GM12878 (cell line): ENCODE measurements around the gene HMSD. TPM values are rescaled to one million over a fixed set of nuclear protein-coding genes. Genes with fewer than 3 reads are reported as not detected.

Experiments
- ATAC-seq: fragments of 200-7000 bp; cut with Tn5 transposase; 3 replicates; pipeline ENCODE4 v1.9.1; 2020; ENCODE audit warnings: mild to moderate bottlenecking, moderate library complexity
- BruUV-seq: library from RNA; stranded (reverse); fragments of 400-500 nt; replicated peaks from 2 replicates; lab custom pipeline; 2021; lab: Mats Ljungman, UMichigan
- CTCF ChIA-PET: fragments of 300-600 bp; sonication (Branson Sonifier 250); formaldehyde crosslinking; extraction: SDS; loops from one replicate; lab custom pipeline; 2021; ENCODE audit warnings: inconsistent platforms; lab: Yijun Ruan, JAX
- POLR2A ChIA-PET: fragments of 350-600 bp; formaldehyde crosslinking; extraction: SDS; loops from one replicate; lab custom pipeline; 2021; ENCODE audit warnings: inconsistent platforms; lab: Charles Lee
- RAD21 ChIA-PET: fragments of 300-600 bp; sonication (Branson Sonifier 250); formaldehyde crosslinking; loops from one replicate; lab custom pipeline; 2023; ENCODE audit warnings: antibody characterized with exemption; ENCODE audit not compliant: unreplicated experiment; lab: Charles Lee
- SMC1A ChIA-PET: fragments of 300-600 bp; sonication (Branson Sonifier 250); formaldehyde crosslinking; loops from one replicate; lab custom pipeline; 2023; ENCODE audit not compliant: unreplicated experiment, uncharacterized antibody; lab: Charles Lee
- DNase-seq: peaks from one replicate; pipeline ENCODE4 v3.0.0-alpha.2; 2011; ENCODE audit warnings: low read depth, low spot score
- FAIRE-seq: peaks from 3 replicates; lab custom pipeline; 2011; peaks lifted over from hg19 to GRCh38; lab: Jason Lieb, UNC
- H2AFZ ChIP-seq: 2 replicates; pipeline ENCODE4 v1.6.0; 2011; ENCODE audit warnings: low read depth, low read length, control low read depth; ENCODE audit not compliant: control insufficient read depth
- H3K27ac ChIP-seq: 2 replicates; pipeline ENCODE4 v1.5.1; 2011; ENCODE audit warnings: control low read depth; ENCODE audit not compliant: control insufficient read depth, insufficient read depth
- H3K27me3 ChIP-seq, 2 experiments: replicated peaks in 1 of 2; 2 replicates each; pipeline versions ENCODE4 v1.6.0 to v1.6.1; 2011; ENCODE audit warnings: low read length in 1 of 2; ENCODE audit not compliant: control insufficient read depth in 2 of 2, insufficient read depth in 2 of 2
- H3K36me3 ChIP-seq, 2 experiments: 2 replicates each; pipeline ENCODE4 v1.5.1; 2011; ENCODE audit warnings: low read length in 1 of 2; ENCODE audit not compliant: control insufficient read depth in 2 of 2, insufficient read depth in 2 of 2
- H3K4me1 ChIP-seq: 2 replicates; pipeline ENCODE4 v1.6.1; 2011; ENCODE audit warnings: mild to moderate bottlenecking, low read length, moderate library complexity, mixed read lengths; ENCODE audit not compliant: control insufficient read depth, insufficient read depth
- H3K4me2 ChIP-seq: 2 replicates; pipeline ENCODE4 v1.6.0; 2011; ENCODE audit warnings: control low read depth; ENCODE audit not compliant: control insufficient read depth, insufficient read depth
- H3K4me3 ChIP-seq: fragments of 200-600 bp; sonication (generic); 2 replicates; pipeline ENCODE4 v1.5.1; 2016
- H3K79me2 ChIP-seq: 2 replicates; pipeline ENCODE4 v1.6.0; 2011; ENCODE audit warnings: low read length; ENCODE audit not compliant: control insufficient read depth, insufficient read depth
- H3K9ac ChIP-seq: 2 replicates; pipeline ENCODE4 v1.8.0; 2011; ENCODE audit warnings: low read length, control low read depth, mixed read lengths; ENCODE audit not compliant: control insufficient read depth, insufficient read depth
- H3K9me3 ChIP-seq: replicated peaks from 3 replicates; pipeline ENCODE4 v1.5.1; 2011; ENCODE audit warnings: mild to moderate bottlenecking, low read length; ENCODE audit not compliant: control insufficient read depth, insufficient read depth
- H4K20me1 ChIP-seq: 2 replicates; pipeline ENCODE4 v1.6.0; 2011; ENCODE audit not compliant: control insufficient read depth, insufficient read depth
- CHD1 ChIP-seq: IDR thresholded peaks from 2 replicates; pipeline ENCODE4 v1.6.1; 2012; ENCODE audit warnings: low read depth, low read length, improper control_type of control experiment
- HDAC2 ChIP-seq: fragments of 200-600 bp; sonication (generic); IDR thresholded peaks from 2 replicates; pipeline ENCODE4 v1.6.1; 2017
- IKZF2 ChIP-seq, 2 experiments: fragments of 450-650 bp; IDR thresholded peaks; 2 replicates each; pipeline ENCODE4 v1.6.1; 2017; ENCODE audit warnings: mild to moderate bottlenecking in 2 of 2, moderate library complexity in 2 of 2
- IRF4 ChIP-seq: IDR thresholded peaks from 2 replicates; pipeline ENCODE4 v1.6.1; 2011; ENCODE audit warnings: low read depth, low read length
- KAT2A ChIP-seq: conservative IDR thresholded peaks from 2 replicates; pipeline ENCODE4 v1.6.1; 2011; ENCODE audit warnings: low read depth, low read length; ENCODE audit not compliant: control insufficient read depth
- MEF2B ChIP-seq: fragments of 450-650 bp; IDR thresholded peaks from 2 replicates; pipeline ENCODE4 v1.6.1; 2018; ENCODE audit warnings: mild to moderate bottlenecking, moderate library complexity; ENCODE audit not compliant: partially characterized antibody, poor library complexity, severe bottlenecking
- MTA3 ChIP-seq: IDR thresholded peaks from 2 replicates; pipeline ENCODE4 v1.6.1; 2012; ENCODE audit warnings: low read length, inconsistent platforms, borderline replicate concordance
- NFYA ChIP-seq: IDR thresholded peaks from 2 replicates; pipeline ENCODE4 v1.6.1; 2011; ENCODE audit warnings: low read depth, mild to moderate bottlenecking, low read length, improper control_type of control experiment, borderline replicate concordance
- PML ChIP-seq: IDR thresholded peaks from 2 replicates; pipeline ENCODE4 v1.6.1; 2012; ENCODE audit warnings: low read length, inconsistent platforms
- POU2F2 ChIP-seq: IDR thresholded peaks from 3 replicates; pipeline ENCODE4 v1.6.1; 2011; ENCODE audit warnings: low read depth, mild to moderate bottlenecking, low read length, borderline replicate concordance
- RAD21 ChIP-seq: IDR thresholded peaks from 2 replicates; pipeline ENCODE4 v1.6.1; 2011; ENCODE audit warnings: mild to moderate bottlenecking, low read depth, low read length, moderate library complexity; ENCODE audit not compliant: insufficient read depth
- SIX5 ChIP-seq: IDR thresholded peaks from 2 replicates; pipeline ENCODE4 v1.6.1; 2011; ENCODE audit warnings: mild to moderate bottlenecking, low read depth, low read length, moderate library complexity; ENCODE audit not compliant: severe bottlenecking
- SMC3 ChIP-seq: IDR thresholded peaks from 2 replicates; pipeline ENCODE4 v1.6.1; 2011; ENCODE audit warnings: low read length, improper control_type of control experiment, borderline replicate concordance
- WGBS: methylation state at CpG from one replicate; pipeline ENCODE4 v1.1.6; 2016; ENCODE audit warnings: low lambda C conversion rate; ENCODE audit not compliant: insufficient replicate concordance, insufficient coverage; ENCODE audit errors: missing lambda C conversion rate; 5-methylcytosine and 5-hydroxymethylcytosine counted together
- in situ Hi-C: fragments of 300-500 bp; cut with MboI; formaldehyde crosslinking; loops from 9 replicates; pipeline ENCODE4 v1.14.3; 2018; ENCODE audit warnings: mixed read lengths
- intact Hi-C: fragments of 100-400 bp; cut with micrococcal nuclease; formaldehyde crosslinking; loops from one replicate; pipeline ENCODE4 v1.14.2; 2022; ENCODE audit not compliant: unreplicated experiment
- polyA plus RNA-seq, 11 experiments: library from polyadenylated mRNA; depleted of rRNA in 4 of 11; unstranded in 6 of 11; stranded (reverse) in 5 of 11; fragments of >200 nt; fragmentation: Nextera tagmentation in 4 of 11; fragmentation: Illumina TruSeq in 1 of 11; extraction: Ambion mirVana in 4 of 11; extraction: Trizol in 1 of 11; gene quantifications; 1 replicate in 1 of 11; 2 replicates in 10 of 11; pipeline versions ENCODE4 v1.2.1 to v1.2.3, GENCODE V29; 2011 to 2016; ENCODE audit warnings: inconsistent platforms in 2 of 11, missing spikeins in 2 of 11, low read depth in 1 of 11
- total RNA-seq, 4 experiments: library from RNA; depleted of rRNA in 3 of 4; stranded (reverse); fragments of >200 nt in 3 of 4; fragmentation: Illumina TruSeq in 1 of 4; extraction: Trizol in 1 of 4; gene quantifications; 2 replicates each; pipeline versions ENCODE4 v1.2.1 to v1.2.3, GENCODE V29; 2013 to 2021
- TF ChIP-seq, protein P1 (sequence below): fragments of 450-650 bp; IDR thresholded peaks from 2 replicates; pipeline ENCODE4 v1.6.1; 2014; ENCODE audit warnings: mild to moderate bottlenecking
- TF ChIP-seq, protein P2 (sequence below): IDR thresholded peaks from 2 replicates; pipeline ENCODE4 v1.6.1; 2012; ENCODE audit warnings: low read depth, low read length, improper control_type of control experiment
- TF ChIP-seq, protein P3 (sequence below): fragments of 450-650 bp; IDR thresholded peaks from 2 replicates; pipeline ENCODE4 v1.6.1; 2016; ENCODE audit warnings: mild to moderate bottlenecking
- TF ChIP-seq, protein P4 (sequence below): IDR thresholded peaks from 2 replicates; pipeline ENCODE4 v1.6.1; 2011; ENCODE audit warnings: mild to moderate bottlenecking, low read depth, low read length, moderate library complexity; ENCODE audit not compliant: insufficient replicate concordance
- TF ChIP-seq, protein P5 (sequence below): fragments of 450-650 bp; IDR thresholded peaks from 2 replicates; pipeline ENCODE4 v1.6.1; 2017; ENCODE audit warnings: antibody characterized with exemption, mild to moderate bottlenecking, moderate library complexity

HMSD gene
- total and polyA plus RNA-seq, 10 of the 15 experiments (the other 5 are each of a cell fraction or from before 2014, with no cell fraction given) = 11.7 to 83.9 (median 37.8) TPM

DNA sequence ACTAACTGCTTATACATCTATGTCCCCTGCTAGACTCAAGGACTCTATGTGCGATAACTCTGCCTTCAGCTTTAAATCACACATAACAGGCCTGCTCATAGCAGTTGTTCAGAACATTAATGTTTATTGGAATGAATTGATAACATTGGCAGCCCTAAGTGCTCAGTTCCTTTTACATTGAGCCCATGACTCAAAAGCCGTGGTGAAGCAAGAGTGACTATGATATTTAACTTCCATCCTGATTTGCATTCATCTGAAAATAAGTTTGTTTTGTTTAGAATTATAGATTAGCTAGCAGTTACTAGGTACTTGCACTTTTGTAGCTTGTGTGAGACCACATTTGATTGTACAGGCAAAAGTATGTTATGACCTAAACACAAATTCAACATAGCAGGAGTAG lies 27.1 kb upstream of the HMSD start:
- no peaks in the 10 kb centered on the region for H3K79me2 ChIP-seq
- intact Hi-C loops = no loop called here
- SMC1A ChIA-PET = interaction anchor here (0.7 to 4.7 kb wide), 7 partner anchors 9 to 85 kb away, joined by 3 to 37 read pairs (median 3); partner anchors contain the start of gene SERPINB10
- no peaks in the 10 kb centered on the region for H3K4me1 ChIP-seq
- no peak overlapping the region for H3K4me2 ChIP-seq
- POLR2A ChIA-PET = interaction anchor here (0.9 to 1.6 kb wide), 3 partner anchors 14 to 44 kb away, joined by 3 to 7 read pairs (median 3); partner anchors contain the start of gene SERPINB10
- H3K9ac ChIP-seq = no peak overlapping the region
- RAD21 ChIA-PET = interaction anchor here (0.8 to 2.7 kb wide), 2 partner anchors 12 to 14 kb away, joined by 3 to 8 read pairs; no protein-coding TSS in a partner anchor
- DNase-seq = no peak
- no peak for FAIRE-seq
- H3K9me3 ChIP-seq = no peaks in the 10 kb centered on the region
- in situ Hi-C loops = no loop called here
- no peak for ATAC-seq
- CTCF ChIA-PET = interaction anchor here (1.6 to 3.1 kb wide), 4 partner anchors 14 to 31 kb away, joined by 3 to 17 read pairs (median 6); no protein-coding TSS in a partner anchor
- H3K36me3 ChIP-seq = no peaks in the 10 kb centered on the region
- no peak overlapping the region for H3K4me3 ChIP-seq
- 50% methylated on average over 2 of the region's 2 CpGs for whole genome bisulfite sequencing
- no peaks in the 10 kb centered on the region for H3K27me3 ChIP-seq
- no peaks in the 10 kb centered on the region for H4K20me1 ChIP-seq
- H2AFZ ChIP-seq = no peak overlapping the region
- H3K27ac ChIP-seq = no peak overlapping the region
- no TSS peak for BruUV-seq
- TF ChIP-seq, protein P1, sequence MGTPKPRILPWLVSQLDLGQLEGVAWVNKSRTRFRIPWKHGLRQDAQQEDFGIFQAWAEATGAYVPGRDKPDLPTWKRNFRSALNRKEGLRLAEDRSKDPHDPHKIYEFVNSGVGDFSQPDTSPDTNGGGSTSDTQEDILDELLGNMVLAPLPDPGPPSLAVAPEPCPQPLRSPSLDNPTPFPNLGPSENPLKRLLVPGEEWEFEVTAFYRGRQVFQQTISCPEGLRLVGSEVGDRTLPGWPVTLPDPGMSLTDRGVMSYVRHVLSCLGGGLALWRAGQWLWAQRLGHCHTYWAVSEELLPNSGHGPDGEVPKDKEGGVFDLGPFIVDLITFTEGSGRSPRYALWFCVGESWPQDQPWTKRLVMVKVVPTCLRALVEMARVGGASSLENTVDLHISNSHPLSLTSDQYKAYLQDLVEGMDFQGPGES = no peak
- TF ChIP-seq SIX5 (no peak), SMC3 (no peak), KAT2A (no peak), IRF4 (no peak), PML (no peak), IKZF2 (IDR thresholded peaks at IDR 0.05) (no peak), RAD21 (no peak), MEF2B (no peak), NFYA (no peak), CHD1 (no peak), MTA3 (no peak), HDAC2 (no peak), POU2F2 (no peak)
- TF ChIP-seq, protein P2, sequence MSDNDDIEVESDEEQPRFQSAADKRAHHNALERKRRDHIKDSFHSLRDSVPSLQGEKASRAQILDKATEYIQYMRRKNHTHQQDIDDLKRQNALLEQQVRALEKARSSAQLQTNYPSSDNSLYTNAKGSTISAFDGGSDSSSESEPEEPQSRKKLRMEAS = no peak
- TF ChIP-seq, protein P3, sequence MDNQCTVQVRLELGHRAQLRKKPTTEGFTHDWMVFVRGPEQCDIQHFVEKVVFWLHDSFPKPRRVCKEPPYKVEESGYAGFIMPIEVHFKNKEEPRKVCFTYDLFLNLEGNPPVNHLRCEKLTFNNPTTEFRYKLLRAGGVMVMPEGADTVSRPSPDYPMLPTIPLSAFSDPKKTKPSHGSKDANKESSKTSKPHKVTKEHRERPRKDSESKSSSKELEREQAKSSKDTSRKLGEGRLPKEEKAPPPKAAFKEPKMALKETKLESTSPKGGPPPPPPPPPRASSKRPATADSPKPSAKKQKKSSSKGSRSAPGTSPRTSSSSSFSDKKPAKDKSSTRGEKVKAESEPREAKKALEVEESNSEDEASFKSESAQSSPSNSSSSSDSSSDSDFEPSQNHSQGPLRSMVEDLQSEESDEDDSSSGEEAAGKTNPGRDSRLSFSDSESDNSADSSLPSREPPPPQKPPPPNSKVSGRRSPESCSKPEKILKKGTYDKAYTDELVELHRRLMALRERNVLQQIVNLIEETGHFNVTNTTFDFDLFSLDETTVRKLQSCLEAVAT = no peak
- TF ChIP-seq, protein P4, sequence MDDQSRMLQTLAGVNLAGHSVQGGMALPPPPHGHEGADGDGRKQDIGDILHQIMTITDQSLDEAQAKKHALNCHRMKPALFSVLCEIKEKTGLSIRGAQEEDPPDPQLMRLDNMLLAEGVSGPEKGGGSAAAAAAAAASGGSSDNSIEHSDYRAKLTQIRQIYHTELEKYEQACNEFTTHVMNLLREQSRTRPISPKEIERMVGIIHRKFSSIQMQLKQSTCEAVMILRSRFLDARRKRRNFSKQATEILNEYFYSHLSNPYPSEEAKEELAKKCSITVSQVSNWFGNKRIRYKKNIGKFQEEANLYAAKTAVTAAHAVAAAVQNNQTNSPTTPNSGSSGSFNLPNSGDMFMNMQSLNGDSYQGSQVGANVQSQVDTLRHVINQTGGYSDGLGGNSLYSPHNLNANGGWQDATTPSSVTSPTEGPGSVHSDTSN = no peak
- TF ChIP-seq, protein P5, sequence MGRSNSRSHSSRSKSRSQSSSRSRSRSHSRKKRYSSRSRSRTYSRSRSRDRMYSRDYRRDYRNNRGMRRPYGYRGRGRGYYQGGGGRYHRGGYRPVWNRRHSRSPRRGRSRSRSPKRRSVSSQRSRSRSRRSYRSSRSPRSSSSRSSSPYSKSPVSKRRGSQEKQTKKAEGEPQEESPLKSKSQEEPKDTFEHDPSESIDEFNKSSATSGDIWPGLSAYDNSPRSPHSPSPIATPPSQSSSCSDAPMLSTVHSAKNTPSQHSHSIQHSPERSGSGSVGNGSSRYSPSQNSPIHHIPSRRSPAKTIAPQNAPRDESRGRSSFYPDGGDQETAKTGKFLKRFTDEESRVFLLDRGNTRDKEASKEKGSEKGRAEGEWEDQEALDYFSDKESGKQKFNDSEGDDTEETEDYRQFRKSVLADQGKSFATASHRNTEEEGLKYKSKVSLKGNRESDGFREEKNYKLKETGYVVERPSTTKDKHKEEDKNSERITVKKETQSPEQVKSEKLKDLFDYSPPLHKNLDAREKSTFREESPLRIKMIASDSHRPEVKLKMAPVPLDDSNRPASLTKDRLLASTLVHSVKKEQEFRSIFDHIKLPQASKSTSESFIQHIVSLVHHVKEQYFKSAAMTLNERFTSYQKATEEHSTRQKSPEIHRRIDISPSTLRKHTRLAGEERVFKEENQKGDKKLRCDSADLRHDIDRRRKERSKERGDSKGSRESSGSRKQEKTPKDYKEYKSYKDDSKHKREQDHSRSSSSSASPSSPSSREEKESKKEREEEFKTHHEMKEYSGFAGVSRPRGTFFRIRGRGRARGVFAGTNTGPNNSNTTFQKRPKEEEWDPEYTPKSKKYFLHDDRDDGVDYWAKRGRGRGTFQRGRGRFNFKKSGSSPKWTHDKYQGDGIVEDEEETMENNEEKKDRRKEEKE = no peak
